ENCODE results near the gene DCLK1.

The DCLK1 gene

GRCh38 chr13:36006347-36006746 is 124.8 kb downstream of the DCLK1 start:
- Histone ChIP-seq H3K36me3 (ENCODE audit: insufficient read depth) (no peaks in the 10 kb centered on the region), H3K27ac (no peak overlapping the region), H3K4me3 (IDR thresholded peaks at IDR 0.05; ENCODE audit: insufficient read depth, low read depth, low read length) (no peak overlapping the region), H2AFZ (ENCODE audit: low read depth) (no peak overlapping the region), H3K4me1 (ENCODE audit: low read depth, poor library complexity, severe bottlenecking) (no peaks in the 10 kb centered on the region), H3K4me2 (no peak overlapping the region), H4K20me1 (ENCODE audit: insufficient read depth) (no peaks in the 10 kb centered on the region), H3K27me3 (ENCODE audit: insufficient read depth, low read depth) (no peaks in the 10 kb centered on the region), H3K79me2 (ENCODE audit: insufficient read depth, low read depth) (no peaks in the 10 kb centered on the region), H3K9ac (no peak overlapping the region)
- TF ChIP-seq, protein P1, sequence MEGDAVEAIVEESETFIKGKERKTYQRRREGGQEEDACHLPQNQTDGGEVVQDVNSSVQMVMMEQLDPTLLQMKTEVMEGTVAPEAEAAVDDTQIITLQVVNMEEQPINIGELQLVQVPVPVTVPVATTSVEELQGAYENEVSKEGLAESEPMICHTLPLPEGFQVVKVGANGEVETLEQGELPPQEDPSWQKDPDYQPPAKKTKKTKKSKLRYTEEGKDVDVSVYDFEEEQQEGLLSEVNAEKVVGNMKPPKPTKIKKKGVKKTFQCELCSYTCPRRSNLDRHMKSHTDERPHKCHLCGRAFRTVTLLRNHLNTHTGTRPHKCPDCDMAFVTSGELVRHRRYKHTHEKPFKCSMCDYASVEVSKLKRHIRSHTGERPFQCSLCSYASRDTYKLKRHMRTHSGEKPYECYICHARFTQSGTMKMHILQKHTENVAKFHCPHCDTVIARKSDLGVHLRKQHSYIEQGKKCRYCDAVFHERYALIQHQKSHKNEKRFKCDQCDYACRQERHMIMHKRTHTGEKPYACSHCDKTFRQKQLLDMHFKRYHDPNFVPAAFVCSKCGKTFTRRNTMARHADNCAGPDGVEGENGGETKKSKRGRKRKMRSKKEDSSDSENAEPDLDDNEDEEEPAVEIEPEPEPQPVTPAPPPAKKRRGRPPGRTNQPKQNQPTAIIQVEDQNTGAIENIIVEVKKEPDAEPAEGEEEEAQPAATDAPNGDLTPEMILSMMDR (conservative IDR thresholded peaks at IDR 0.05; ENCODE audit: low read depth, low read length), result no peak

DNA sequence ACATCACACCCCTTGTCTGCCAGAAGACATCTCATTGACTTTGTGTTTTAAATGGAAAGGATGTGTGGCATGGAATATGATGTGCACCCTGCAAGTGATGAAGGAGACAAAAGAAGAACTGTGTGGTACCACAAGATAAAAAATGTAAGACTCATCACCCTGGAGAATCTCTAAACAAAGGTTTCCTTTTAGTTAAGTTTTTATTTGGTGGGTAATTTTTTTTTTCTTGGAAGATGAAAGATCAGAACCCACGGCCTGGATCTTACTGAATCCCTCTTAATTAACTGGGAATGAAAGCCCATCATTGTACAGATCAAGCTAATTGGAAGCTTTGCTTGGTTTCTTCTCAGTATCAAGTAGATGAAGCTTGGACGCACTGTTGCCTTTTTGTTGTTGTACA is 129.6 kb downstream of the DCLK1 start:
- Histone ChIP-seq H4K20me1 (ENCODE audit: insufficient read depth) (no peaks in the 10 kb centered on the region), H3K79me2 (ENCODE audit: insufficient read depth, low read depth) (no peaks in the 10 kb centered on the region), H3K27ac (no peak overlapping the region), H3K4me2 (no peak overlapping the region), H3K4me3 (IDR thresholded peaks at IDR 0.05; ENCODE audit: insufficient read depth, low read depth, low read length) (no peak overlapping the region), H3K27me3 (ENCODE audit: insufficient read depth, low read depth) (no peaks in the 10 kb centered on the region), H3K4me1 (ENCODE audit: low read depth, poor library complexity, severe bottlenecking) (no peaks in the 10 kb centered on the region), H3K9ac (no peak overlapping the region), H2AFZ (ENCODE audit: low read depth) (no peak overlapping the region), H3K36me3 (ENCODE audit: insufficient read depth) (no peaks in the 10 kb centered on the region)
- TF ChIP-seq, protein P1 (conservative IDR thresholded peaks at IDR 0.05; ENCODE audit: low read depth, low read length), result no peak

GRCh38 chr13:36000028-36000427 is 131.2 kb downstream of the DCLK1 start:
- no peak overlapping the region for H2AFZ ChIP-seq (ENCODE audit: low read depth)
- no peak overlapping the region for H3K9ac ChIP-seq
- no peaks in the 10 kb centered on the region for H4K20me1 ChIP-seq (ENCODE audit: insufficient read depth)
- no peaks in the 10 kb centered on the region for H3K4me1 ChIP-seq (ENCODE audit: low read depth, poor library complexity, severe bottlenecking)
- H3K36me3 ChIP-seq (ENCODE audit: insufficient read depth), result no peaks in the 10 kb centered on the region
- no peaks in the 10 kb centered on the region for H3K27me3 ChIP-seq (ENCODE audit: insufficient read depth, low read depth)
- H3K27ac ChIP-seq, result no peak overlapping the region
- TF ChIP-seq, protein P1 (conservative IDR thresholded peaks at IDR 0.05; ENCODE audit: low read depth, low read length), result no peak
- H3K79me2 ChIP-seq (ENCODE audit: insufficient read depth, low read depth), result no peaks in the 10 kb centered on the region
- no peak overlapping the region for H3K4me3 ChIP-seq (IDR thresholded peaks at IDR 0.05; ENCODE audit: insufficient read depth, low read depth, low read length)
- H3K4me2 ChIP-seq, result no peak overlapping the region

- TF ChIP-seq, protein P1 (conservative IDR thresholded peaks at IDR 0.05; ENCODE audit: low read depth, low read length), result no peak
- no peak overlapping the region for H2AFZ ChIP-seq (ENCODE audit: low read depth)
Measured at GRCh38 chr13:35996360-35996759, 134.8 kb downstream of the DCLK1 start.

More at GRCh38 chr13:35996360-35996759, 134.8 kb downstream of the DCLK1 start:
- no peaks in the 10 kb centered on the region for H3K4me1 ChIP-seq (ENCODE audit: low read depth, poor library complexity, severe bottlenecking)
- H3K9ac ChIP-seq, result no peak overlapping the region
- H3K27ac ChIP-seq, result no peak overlapping the region
- no peaks in the 10 kb centered on the region for H3K36me3 ChIP-seq (ENCODE audit: insufficient read depth)
- no peaks in the 10 kb centered on the region for H3K79me2 ChIP-seq (ENCODE audit: insufficient read depth, low read depth)
- no peaks in the 10 kb centered on the region for H4K20me1 ChIP-seq (ENCODE audit: insufficient read depth)
- no peak overlapping the region for H3K4me2 ChIP-seq
- no peak overlapping the region for H3K4me3 ChIP-seq (IDR thresholded peaks at IDR 0.05; ENCODE audit: insufficient read depth, low read depth, low read length)
- H3K27me3 ChIP-seq (ENCODE audit: insufficient read depth, low read depth), result no peaks in the 10 kb centered on the region
